OCI-LY7 (cell line): ENCODE results near the gene TP53INP2.

Experiments used
- CTCF ChIP-seq: fragments of 200-600 bp; sonication (generic); conservative IDR thresholded peaks from 2 replicates; pipeline ENCODE4 v1.5.1; 2014; ENCODE audit warnings: mild to moderate bottlenecking, antibody characterized with exemption, low read length, moderate library complexity, mixed read lengths
- EZH2phosphoT487 ChIP-seq: fragments of 200-600 bp; sonication (generic); IDR thresholded peaks from 2 replicates; pipeline ENCODE4 v1.6.1; 2018; ENCODE audit warnings: low read depth, borderline replicate concordance, mild to moderate bottlenecking, mixed run types, antibody characterized with exemption, low read length, moderate library complexity, mixed read lengths

- TF ChIP-seq CTCF (no peak), EZH2phosphoT487 (no peak)
Measured at GRCh38 chr20:34710568-34710839, 6.4 kb downstream of the TP53INP2 start.
